ENCODE results near the gene DUSP22.
A peak's percentile ranks its signal among the peaks of the same experiment; 100 is the strongest.

DUSP22 gene

DNA sequence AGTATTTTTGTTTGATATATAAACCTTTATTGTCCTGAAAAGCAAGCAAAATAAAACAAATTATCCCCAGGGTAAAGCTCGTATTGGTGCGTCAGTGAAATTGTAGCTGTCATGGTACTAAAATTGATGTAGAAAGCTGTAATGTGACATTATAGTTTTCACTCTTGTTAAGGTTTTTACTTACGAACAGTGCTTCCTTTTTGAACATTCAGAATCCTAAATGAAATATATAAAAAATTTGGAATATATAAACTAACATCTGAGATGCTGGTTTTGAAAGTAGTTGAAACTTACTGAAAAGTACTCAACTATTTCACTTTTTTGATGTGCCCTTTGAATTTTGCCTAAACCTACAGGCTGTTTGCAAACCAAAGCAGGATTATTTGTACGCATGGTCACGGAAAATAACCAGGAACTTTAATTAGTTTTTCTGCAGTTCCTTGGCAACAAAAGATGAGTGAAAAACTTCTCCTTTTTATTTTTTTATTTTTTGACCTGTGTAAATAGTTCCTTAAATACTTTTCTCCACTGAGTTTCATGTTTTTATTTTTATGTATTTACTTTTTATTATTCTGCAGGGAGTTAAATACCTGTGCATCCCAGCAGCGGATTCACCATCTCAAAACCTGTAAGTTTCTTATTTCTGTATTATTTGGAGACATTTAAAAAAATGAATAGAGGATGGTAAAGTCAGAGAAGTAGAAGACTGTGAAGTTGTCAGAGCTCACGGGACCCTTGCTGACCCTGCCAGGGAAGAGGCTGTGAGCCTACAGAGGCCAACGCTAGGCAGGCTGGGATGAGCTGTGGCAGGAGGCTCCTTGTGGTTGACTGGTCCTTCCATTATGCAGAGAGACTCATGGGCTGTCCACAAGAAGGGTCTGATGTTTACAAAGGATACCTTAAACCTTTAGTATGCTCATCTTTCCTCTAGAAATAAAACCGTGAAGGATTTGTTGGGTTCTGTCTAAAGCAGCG is 42.5 kb downstream of the DUSP22 start:
- no peak overlapping the region for H3K4me3 ChIP-seq (replicated peaks in 1 of 2; ENCODE audit: low read depth in 2 of 2, low read length in 2 of 2)
- no peak for DNase-seq (ENCODE audit: low read depth in 2 of 2)
- TF ChIP-seq, protein P1, sequence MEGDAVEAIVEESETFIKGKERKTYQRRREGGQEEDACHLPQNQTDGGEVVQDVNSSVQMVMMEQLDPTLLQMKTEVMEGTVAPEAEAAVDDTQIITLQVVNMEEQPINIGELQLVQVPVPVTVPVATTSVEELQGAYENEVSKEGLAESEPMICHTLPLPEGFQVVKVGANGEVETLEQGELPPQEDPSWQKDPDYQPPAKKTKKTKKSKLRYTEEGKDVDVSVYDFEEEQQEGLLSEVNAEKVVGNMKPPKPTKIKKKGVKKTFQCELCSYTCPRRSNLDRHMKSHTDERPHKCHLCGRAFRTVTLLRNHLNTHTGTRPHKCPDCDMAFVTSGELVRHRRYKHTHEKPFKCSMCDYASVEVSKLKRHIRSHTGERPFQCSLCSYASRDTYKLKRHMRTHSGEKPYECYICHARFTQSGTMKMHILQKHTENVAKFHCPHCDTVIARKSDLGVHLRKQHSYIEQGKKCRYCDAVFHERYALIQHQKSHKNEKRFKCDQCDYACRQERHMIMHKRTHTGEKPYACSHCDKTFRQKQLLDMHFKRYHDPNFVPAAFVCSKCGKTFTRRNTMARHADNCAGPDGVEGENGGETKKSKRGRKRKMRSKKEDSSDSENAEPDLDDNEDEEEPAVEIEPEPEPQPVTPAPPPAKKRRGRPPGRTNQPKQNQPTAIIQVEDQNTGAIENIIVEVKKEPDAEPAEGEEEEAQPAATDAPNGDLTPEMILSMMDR (IDR thresholded peaks at IDR 0.05; ENCODE audit: low read depth, low read length): no peak

DNA sequence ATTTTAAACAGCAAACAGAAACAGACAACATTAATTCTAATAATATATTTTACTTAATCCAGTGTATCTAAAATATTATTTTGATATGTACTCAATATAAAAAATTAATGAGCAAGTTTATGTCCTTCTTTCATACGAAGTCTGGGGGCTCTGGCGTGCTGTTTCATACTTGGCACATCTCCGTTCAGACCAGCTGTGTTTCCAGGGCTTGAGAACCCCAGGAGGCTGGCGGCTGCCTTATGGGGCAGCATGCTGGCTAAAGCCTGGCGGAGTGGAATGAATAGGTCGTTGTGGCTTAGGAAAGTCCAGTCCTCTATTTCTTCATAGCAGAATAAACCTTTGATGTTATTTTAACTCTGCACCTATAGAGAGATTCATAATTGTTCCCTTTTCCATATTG is 43.3 kb downstream of the DUSP22 start:
- DNase-seq (ENCODE audit: low read depth in 2 of 2): no peak
- no peak overlapping the region for H3K4me3 ChIP-seq (replicated peaks in 1 of 2; ENCODE audit: low read depth in 2 of 2, low read length in 2 of 2)
- TF ChIP-seq, protein P1 (IDR thresholded peaks at IDR 0.05; ENCODE audit: low read depth, low read length): no peak

DNA sequence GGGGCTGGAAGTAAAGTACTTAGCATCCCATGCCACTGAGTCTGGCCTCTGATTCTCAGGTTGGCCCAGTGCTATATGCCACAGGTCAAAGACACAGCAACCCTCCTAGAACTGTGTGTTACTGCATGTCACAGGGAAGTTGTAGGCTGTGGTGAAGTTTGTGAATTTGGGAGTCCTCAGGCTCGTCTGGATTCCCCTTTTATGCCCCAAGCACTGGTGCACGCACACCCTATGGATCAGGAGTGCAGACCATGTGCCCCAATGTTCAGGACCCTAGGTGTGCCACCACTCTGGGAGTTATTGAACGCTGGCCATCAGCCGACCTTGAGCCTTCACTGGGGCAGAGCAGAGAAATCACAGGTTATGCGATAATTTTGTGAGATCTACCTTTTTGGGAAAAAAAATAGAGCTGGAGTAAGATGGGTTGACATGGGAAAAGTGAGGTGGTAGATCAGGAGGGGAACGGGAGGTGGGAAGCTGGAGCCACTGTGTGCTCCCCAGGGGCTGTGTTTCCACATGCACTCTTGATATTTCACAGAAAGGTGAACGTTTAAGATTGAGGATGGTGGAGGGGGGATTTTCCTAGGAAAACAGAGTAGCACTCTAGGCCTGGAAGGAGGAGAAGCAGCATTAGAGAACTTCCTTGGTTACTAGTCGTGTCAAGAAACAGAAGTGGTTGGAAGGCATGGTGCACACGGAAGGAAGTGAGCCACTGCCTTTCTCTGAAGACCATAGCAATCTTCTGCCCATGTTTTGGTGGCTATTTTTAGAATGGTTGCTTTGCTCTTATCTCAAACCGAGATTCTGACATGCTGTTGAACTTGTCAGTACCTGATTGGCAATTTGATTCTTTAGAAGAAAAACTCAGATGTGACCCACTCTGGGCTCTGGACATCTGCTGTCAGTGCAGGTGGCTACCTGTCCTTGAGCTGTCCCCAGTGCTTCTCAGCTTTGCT is 44.1 kb downstream of the DUSP22 start:
- H3K4me3 ChIP-seq (replicated peaks in 1 of 2; ENCODE audit: low read depth in 2 of 2, low read length in 2 of 2): no peak overlapping the region
- DNase-seq (ENCODE audit: low read depth in 2 of 2): no peak
- TF ChIP-seq, protein P1 (IDR thresholded peaks at IDR 0.05; ENCODE audit: low read depth, low read length): no peak

DNA sequence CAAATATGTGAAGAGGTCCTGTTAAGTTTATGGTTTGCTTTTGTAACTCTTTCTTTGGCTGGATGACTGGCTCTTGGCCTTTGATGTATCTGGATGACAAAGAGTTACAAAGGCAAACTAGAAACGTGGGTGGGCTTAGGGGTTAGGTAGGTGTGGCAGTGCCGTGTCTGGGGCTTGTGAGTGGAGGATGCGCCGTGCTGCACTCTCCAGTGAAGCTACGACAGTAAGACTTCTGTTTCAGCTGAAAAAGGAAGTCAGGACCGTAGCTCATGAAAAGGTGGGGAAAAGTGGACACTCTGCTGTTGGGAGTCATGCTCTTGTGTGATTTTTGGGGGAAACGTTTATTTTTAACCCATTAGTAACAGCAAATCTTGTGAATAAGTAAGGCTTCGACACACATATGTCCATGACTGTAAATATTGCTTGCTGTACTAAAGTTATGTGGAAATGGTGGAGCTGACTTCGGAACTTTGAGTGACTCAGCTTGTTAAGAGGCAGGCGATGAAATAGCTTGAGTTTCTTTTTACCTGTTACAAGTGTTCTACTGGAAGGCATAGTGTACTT is 45.6 kb downstream of the DUSP22 start:
- no peak overlapping the region for H3K4me3 ChIP-seq (replicated peaks in 1 of 2; ENCODE audit: low read depth in 2 of 2, low read length in 2 of 2)
- no peak for DNase-seq (ENCODE audit: low read depth in 2 of 2)
- TF ChIP-seq, protein P1 (IDR thresholded peaks at IDR 0.05; ENCODE audit: low read depth, low read length): no peak

DNA sequence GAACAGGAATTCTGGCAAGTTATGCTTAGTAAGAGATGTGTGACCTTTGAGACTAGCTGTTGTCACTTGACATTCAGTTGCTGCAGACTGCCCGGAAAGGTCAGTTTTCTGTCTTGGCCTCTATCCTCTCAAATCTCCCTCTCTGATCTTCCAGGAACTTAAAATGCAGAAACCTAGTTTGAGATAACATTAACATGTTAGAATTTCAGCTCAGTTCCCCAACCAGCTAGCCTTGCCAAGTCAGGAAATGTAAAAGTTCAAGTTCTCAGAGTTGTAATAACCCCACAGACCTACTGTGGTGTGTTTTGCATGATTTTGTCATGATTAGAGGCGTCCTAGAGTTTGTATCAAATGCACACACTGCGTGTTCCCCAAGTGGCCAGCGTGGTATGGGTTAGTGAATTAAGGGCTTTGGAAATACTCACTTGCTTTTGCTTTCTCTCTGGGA is 46.6 kb downstream of the DUSP22 start:
- peak; percentile 3 to 57 for DNase-seq (ENCODE audit: low read depth in 2 of 2)
- TF ChIP-seq, protein P1 (IDR thresholded peaks at IDR 0.05; ENCODE audit: low read depth, low read length): no peak
- H3K4me3 ChIP-seq (replicated peaks in 1 of 2; ENCODE audit: low read depth in 2 of 2, low read length in 2 of 2): no peak overlapping the region

DNA sequence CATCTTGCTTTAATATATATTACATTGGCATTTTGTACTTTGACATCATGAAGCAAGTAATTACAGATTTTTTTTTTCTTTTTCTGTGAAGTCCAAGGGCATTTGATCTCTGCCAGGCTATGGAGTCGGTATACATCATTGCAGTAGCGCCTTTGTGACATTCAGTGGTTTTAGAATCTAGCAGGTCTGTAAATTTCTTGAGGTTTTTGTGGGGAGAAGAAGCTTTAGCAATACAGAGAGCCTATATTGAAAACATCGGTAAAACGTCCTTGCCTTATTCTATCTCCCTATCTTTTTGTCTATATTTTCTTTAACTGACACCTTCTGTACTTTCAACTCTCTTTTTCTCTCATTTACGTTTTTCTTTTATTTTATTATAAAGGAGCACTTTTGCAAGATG is 47.2 kb downstream of the DUSP22 start:
- TF ChIP-seq, protein P1 (IDR thresholded peaks at IDR 0.05; ENCODE audit: low read depth, low read length): no peak
- DNase-seq (ENCODE audit: low read depth in 2 of 2): no peak
- no peak overlapping the region for H3K4me3 ChIP-seq (replicated peaks in 1 of 2; ENCODE audit: low read depth in 2 of 2, low read length in 2 of 2)
